Mesenchymal stem cell (in vitro differentiated cells and primary cell): ENCODE data around the gene ANKRD9.
A peak's percentile ranks its signal among the peaks of the same experiment; 100 is the strongest.

Experiments
- DNase-seq: peaks from one replicate; pipeline ENCODE4 v3.0.0-alpha.2; 2013
- H2AFZ ChIP-seq: one replicate; pipeline ENCODE4 v1.6.1; 2013; ENCODE audit warnings: low read depth, mild to moderate bottlenecking, control low read depth, inconsistent platforms, low read length, moderate library complexity
- H2AK5ac ChIP-seq: 2 replicates; pipeline ENCODE4 v1.6.1; 2013; ENCODE audit warnings: low read length, moderate library complexity, mild to moderate bottlenecking, inconsistent platforms; ENCODE audit not compliant: severe bottlenecking
- H2BK120ac ChIP-seq: one replicate; pipeline ENCODE4 v1.6.1; 2013; ENCODE audit warnings: low read depth, mild to moderate bottlenecking, inconsistent platforms, low read length, moderate library complexity
- H2BK12ac ChIP-seq, 2 experiments: one replicate each; pipeline ENCODE4 v1.6.1; 2013; ENCODE audit warnings: inconsistent platforms in 2 of 2, low read length in 2 of 2, mild to moderate bottlenecking in 2 of 2, moderate library complexity in 2 of 2, control low read depth in 1 of 2
- H2BK15ac ChIP-seq: one replicate; pipeline ENCODE4 v1.6.1; 2013; ENCODE audit warnings: mild to moderate bottlenecking, low read depth, inconsistent platforms; ENCODE audit not compliant: poor library complexity, severe bottlenecking
- H2BK5ac ChIP-seq: 2 replicates; pipeline ENCODE4 v1.6.1; 2013; ENCODE audit warnings: low read depth, mild to moderate bottlenecking, low read length, control low read depth, inconsistent platforms; ENCODE audit not compliant: poor library complexity, severe bottlenecking
- H3K14ac ChIP-seq, 2 experiments: one replicate each; pipeline ENCODE4 v1.6.1; 2013; ENCODE audit warnings: inconsistent platforms in 2 of 2, low read length in 2 of 2, control low read depth in 1 of 2, mild to moderate bottlenecking in 1 of 2, moderate library complexity in 1 of 2
- H3K18ac ChIP-seq, 2 experiments: one replicate each; pipeline ENCODE4 v1.6.1; 2013; ENCODE audit warnings: inconsistent platforms in 2 of 2, low read length in 2 of 2, control low read depth in 1 of 2, low read depth in 1 of 2, mild to moderate bottlenecking in 1 of 2
- H3K23ac ChIP-seq, 2 experiments: one replicate each; pipeline ENCODE4 v1.6.1; 2013; ENCODE audit warnings: inconsistent platforms in 2 of 2, low read length in 2 of 2, mild to moderate bottlenecking in 2 of 2, moderate library complexity in 2 of 2, control low read depth in 1 of 2
- H3K27ac ChIP-seq: 2 replicates; pipeline ENCODE4 v1.5.1; 2013; ENCODE audit warnings: mild to moderate bottlenecking, moderate library complexity, low read length, control low read depth, inconsistent platforms; ENCODE audit not compliant: poor library complexity, severe bottlenecking
- H3K27me3 ChIP-seq, 2 experiments: 2 replicates each; pipeline versions ENCODE4 v1.6.1 to v1.7.0; 2013; ENCODE audit warnings: low read length in 2 of 2, mild to moderate bottlenecking in 2 of 2, moderate library complexity in 2 of 2, control low read depth in 1 of 2, inconsistent platforms in 1 of 2; ENCODE audit not compliant: control insufficient read depth in 1 of 2, insufficient read depth in 1 of 2
- H3K36me3 ChIP-seq, 2 experiments: 2 replicates each; pipeline versions ENCODE4 v1.6.1 to v1.7.0; 2013; ENCODE audit warnings: low read length in 2 of 2, control low read depth in 1 of 2, inconsistent platforms in 1 of 2, low read depth in 1 of 2, mild to moderate bottlenecking in 1 of 2; ENCODE audit not compliant: insufficient read depth in 2 of 2, control insufficient read depth in 1 of 2
- H3K4ac ChIP-seq, 2 experiments: one replicate each; pipeline ENCODE4 v1.6.1; 2013; ENCODE audit warnings: inconsistent platforms in 2 of 2, low read length in 2 of 2, mild to moderate bottlenecking in 2 of 2, moderate library complexity in 2 of 2, control low read depth in 1 of 2, low read depth in 1 of 2
- H3K4me1 ChIP-seq: 2 replicates; pipeline ENCODE4 v1.6.1; 2013; ENCODE audit warnings: low read depth, low read length, control low read depth; ENCODE audit not compliant: control insufficient read depth, insufficient read depth
- H3K4me2 ChIP-seq: 2 replicates; pipeline ENCODE4 v1.6.1; 2013; ENCODE audit warnings: low read length, mild to moderate bottlenecking, inconsistent platforms; ENCODE audit not compliant: poor library complexity, severe bottlenecking
- H3K4me3 ChIP-seq, 2 experiments: 2 replicates each; pipeline versions ENCODE4 v1.5.1 to v1.7.0; 2013; ENCODE audit warnings: low read length in 2 of 2, mild to moderate bottlenecking in 2 of 2, control low read depth in 1 of 2, low read depth in 1 of 2; ENCODE audit not compliant: insufficient read depth in 1 of 2
- H3K79me1 ChIP-seq: replicated peaks from 2 replicates; pipeline ENCODE4 v1.6.1; 2013; ENCODE audit warnings: mild to moderate bottlenecking, control low read depth, low read length, inconsistent platforms; ENCODE audit not compliant: poor library complexity, severe bottlenecking
- H3K9ac ChIP-seq: 2 replicates; pipeline ENCODE4 v1.7.0; 2013; ENCODE audit warnings: mild to moderate bottlenecking, low read length, moderate library complexity
- H3K9me3 ChIP-seq: 2 replicates; pipeline ENCODE4 v1.7.0; 2013; ENCODE audit warnings: mild to moderate bottlenecking, low read length; ENCODE audit not compliant: control insufficient read depth
- H4K8ac ChIP-seq: one replicate; pipeline ENCODE4 v1.6.1; 2013; ENCODE audit warnings: inconsistent platforms, mild to moderate bottlenecking, low read length, moderate library complexity
- H4K91ac ChIP-seq: one replicate; pipeline ENCODE4 v1.6.1; 2013; ENCODE audit warnings: mild to moderate bottlenecking, low read length, inconsistent platforms
- WGBS: methylation state at CpG from one replicate; pipeline ENCODE4 v1.1.7; 2013; ENCODE audit warnings: mixed read lengths; 5-methylcytosine and 5-hydroxymethylcytosine counted together

Gene ANKRD9

DNA sequence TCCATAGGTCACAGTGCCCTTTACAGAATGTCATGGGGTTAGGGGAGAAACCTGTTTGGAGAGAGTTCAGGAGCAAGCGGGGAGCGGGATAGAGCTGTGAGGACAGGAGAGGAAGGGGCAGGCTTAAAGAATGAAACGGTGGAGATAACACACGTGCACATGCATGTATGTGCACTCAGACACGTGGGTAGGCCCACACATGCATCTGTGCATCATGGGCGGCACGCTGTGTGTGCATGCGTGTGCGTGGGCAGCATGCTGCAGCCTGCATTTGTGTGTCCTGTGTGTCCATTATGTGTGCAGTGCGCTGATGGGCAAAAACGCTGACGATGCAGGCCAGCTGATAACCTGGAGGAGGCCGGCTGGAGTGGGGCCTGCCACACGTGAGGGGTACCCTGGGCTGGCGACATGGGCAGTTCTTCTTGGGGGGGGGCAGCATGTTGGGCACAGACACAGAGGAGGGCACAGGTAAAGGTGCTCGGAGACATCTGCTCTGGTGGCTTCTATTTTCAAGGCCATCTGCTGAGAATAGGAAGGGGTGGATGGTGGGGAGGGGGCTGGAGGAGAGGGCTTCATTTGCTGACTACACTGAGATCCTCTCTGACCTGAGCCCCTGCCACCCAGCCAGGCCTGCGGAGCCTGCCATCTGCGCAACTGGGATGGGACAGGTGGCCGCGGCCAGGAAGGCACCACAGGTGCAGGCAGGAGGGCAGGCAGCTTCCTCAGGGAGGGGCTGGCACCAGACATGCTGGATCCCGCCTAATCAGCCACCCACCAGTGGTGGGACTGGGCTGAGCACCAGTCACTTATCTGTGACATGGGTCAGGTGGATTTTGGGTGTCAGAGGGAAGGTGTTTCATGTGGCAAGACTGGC is 4.6 kb upstream of the ANKRD9 start:
- H3K4me1 ChIP-seq = peaks cover 21% of the 10 kb centered on the region
- no peak overlapping the region for H4K8ac ChIP-seq
- H3K4ac ChIP-seq = no peak overlapping the region
- DNase-seq = no peak
- WGBS = 89% methylated on average over 20 of the region's 21 CpGs
- H2BK15ac ChIP-seq = no peak overlapping the region
- no peaks in the 10 kb centered on the region for H3K79me1 ChIP-seq
- H2BK12ac ChIP-seq = no peak overlapping the region
- no peak overlapping the region for H3K27ac ChIP-seq
- no peaks in the 10 kb centered on the region for H3K27me3 ChIP-seq
- H3K9me3 ChIP-seq = no peaks in the 10 kb centered on the region
- H3K9ac ChIP-seq = no peak overlapping the region
- H3K4me3 ChIP-seq = peak overlapping the region in 1 of 2 experiments; percentile 3
- no peaks in the 10 kb centered on the region for H3K36me3 ChIP-seq
- H2BK120ac ChIP-seq = no peak overlapping the region
- H3K14ac ChIP-seq = peak overlapping the region in 1 of 2 experiments; percentile 13
- H2BK5ac ChIP-seq = no peak overlapping the region
- H3K18ac ChIP-seq = no peak overlapping the region
- peak overlapping the region; percentile 64 for H4K91ac ChIP-seq
- H2AK5ac ChIP-seq = no peak overlapping the region
- no peak overlapping the region for H2AFZ ChIP-seq
- no peak overlapping the region for H3K4me2 ChIP-seq
- no peak overlapping the region for H3K23ac ChIP-seq

DNA sequence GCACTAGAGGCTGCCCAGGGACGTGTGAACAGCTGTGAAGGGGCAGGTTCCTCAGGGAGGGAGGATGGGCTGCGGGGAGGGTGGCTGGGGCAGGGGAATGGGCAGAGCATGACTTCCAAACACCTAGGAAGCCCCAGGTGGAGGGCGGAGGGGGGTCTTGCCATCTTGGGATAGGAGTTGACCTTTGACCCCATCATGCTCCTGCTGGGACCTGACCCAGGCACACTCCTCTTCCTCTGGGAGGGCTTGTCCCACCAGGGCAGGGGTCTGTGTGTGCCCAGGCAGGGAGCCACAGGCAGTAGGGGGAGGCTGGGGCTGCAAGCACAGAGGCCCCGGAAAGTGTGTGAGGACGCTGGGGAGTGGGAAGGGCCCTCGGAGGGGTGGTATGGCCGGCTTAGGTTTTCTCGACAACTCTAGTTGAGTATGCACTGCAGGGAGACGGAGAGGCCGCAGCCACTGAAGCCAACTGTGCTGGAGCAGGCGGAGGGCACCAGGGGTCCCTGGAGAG is 3.3 kb upstream of the ANKRD9 start:
- Histone ChIP-seq H3K4me3 (no peak overlapping the region), H2BK12ac (no peak overlapping the region), H2AK5ac (no peak overlapping the region), H2BK120ac (no peak overlapping the region), H2BK15ac (no peak overlapping the region), H3K27ac (no peak overlapping the region), H3K9ac (no peak overlapping the region), H3K4me2 (no peak overlapping the region), H3K18ac (no peak overlapping the region), H3K14ac (no peak overlapping the region), H3K9me3 (no peaks in the 10 kb centered on the region), H2BK5ac (no peak overlapping the region), H3K36me3 (peaks cover 0 to 2% of the 10 kb centered on the region in 2 experiments), H3K79me1 (peaks cover 4% of the 10 kb centered on the region), H4K91ac (no peak overlapping the region), H3K4me1 (peaks cover 29% of the 10 kb centered on the region), H3K27me3 (no peaks in the 10 kb centered on the region), H4K8ac (no peak overlapping the region), H2AFZ (no peak overlapping the region), H3K4ac (no peak overlapping the region), H3K23ac (no peak overlapping the region)
- DNase-seq = no peak
- WGBS = 91% methylated on average over 11 of the region's 11 CpGs

- H3K27ac ChIP-seq = no peak overlapping the region
- H2BK5ac ChIP-seq = no peak overlapping the region
- H3K23ac ChIP-seq = no peak overlapping the region
- H3K9me3 ChIP-seq = no peaks in the 10 kb centered on the region
- H3K14ac ChIP-seq = no peak overlapping the region
- no peak overlapping the region for H2BK120ac ChIP-seq
- peaks cover 4% of the 10 kb centered on the region for H3K79me1 ChIP-seq
- H3K36me3 ChIP-seq = peaks cover 0 to 16% of the 10 kb centered on the region in 2 experiments
- no peaks in the 10 kb centered on the region for H3K27me3 ChIP-seq
- H3K18ac ChIP-seq = no peak overlapping the region
- no peak overlapping the region for H3K4me3 ChIP-seq
- H2AK5ac ChIP-seq = no peak overlapping the region
- H2BK12ac ChIP-seq = no peak overlapping the region
- no peak overlapping the region for H2AFZ ChIP-seq
- no peak overlapping the region for H4K8ac ChIP-seq
- WGBS = 89% methylated on average over 5 of the region's 5 CpGs
- no peak overlapping the region for H4K91ac ChIP-seq
- H2BK15ac ChIP-seq = no peak overlapping the region
- H3K4me1 ChIP-seq = peaks cover 25% of the 10 kb centered on the region
- H3K4ac ChIP-seq = no peak overlapping the region
- no peak overlapping the region for H3K9ac ChIP-seq
- DNase-seq = no peak
- no peak overlapping the region for H3K4me2 ChIP-seq
Observed at GRCh38 chr14:102511538-102511937, 2.0 kb upstream of the ANKRD9 start.
